ENCODE data around the gene STRN3. TPM values are rescaled to one million over a fixed set of nuclear protein-coding genes. Genes with fewer than 3 reads are reported as not detected.
A peak's percentile ranks its signal among the peaks of the same experiment; 100 is the strongest.

STRN3 gene
- total RNA-seq, 1 donor from 2014 or later, result 35.0 TPM

- no peak overlapping the region for H3K4me3 ChIP-seq
- TF ChIP-seq, protein P1, sequence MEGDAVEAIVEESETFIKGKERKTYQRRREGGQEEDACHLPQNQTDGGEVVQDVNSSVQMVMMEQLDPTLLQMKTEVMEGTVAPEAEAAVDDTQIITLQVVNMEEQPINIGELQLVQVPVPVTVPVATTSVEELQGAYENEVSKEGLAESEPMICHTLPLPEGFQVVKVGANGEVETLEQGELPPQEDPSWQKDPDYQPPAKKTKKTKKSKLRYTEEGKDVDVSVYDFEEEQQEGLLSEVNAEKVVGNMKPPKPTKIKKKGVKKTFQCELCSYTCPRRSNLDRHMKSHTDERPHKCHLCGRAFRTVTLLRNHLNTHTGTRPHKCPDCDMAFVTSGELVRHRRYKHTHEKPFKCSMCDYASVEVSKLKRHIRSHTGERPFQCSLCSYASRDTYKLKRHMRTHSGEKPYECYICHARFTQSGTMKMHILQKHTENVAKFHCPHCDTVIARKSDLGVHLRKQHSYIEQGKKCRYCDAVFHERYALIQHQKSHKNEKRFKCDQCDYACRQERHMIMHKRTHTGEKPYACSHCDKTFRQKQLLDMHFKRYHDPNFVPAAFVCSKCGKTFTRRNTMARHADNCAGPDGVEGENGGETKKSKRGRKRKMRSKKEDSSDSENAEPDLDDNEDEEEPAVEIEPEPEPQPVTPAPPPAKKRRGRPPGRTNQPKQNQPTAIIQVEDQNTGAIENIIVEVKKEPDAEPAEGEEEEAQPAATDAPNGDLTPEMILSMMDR (IDR thresholded peaks at IDR 0.05), result no peak
- no peaks in the 10 kb centered on the region for H3K9me3 ChIP-seq
- intact Hi-C loops (cut with DNase I), result no loop called here
- no peaks in the 10 kb centered on the region for H3K27me3 ChIP-seq
- DNase-seq, result no peak
- no peak overlapping the region for H3K27ac ChIP-seq
- no peak for ATAC-seq
- H3K36me3 ChIP-seq, result no peaks in the 10 kb centered on the region
- peaks cover 48% of the 10 kb centered on the region for H3K4me1 ChIP-seq
Measured at GRCh38 chr14:30991408-30991807, 34.8 kb downstream of the STRN3 start.

- Histone ChIP-seq H3K27ac (no peak overlapping the region), H3K4me3 (no peak overlapping the region), H3K36me3 (no peaks in the 10 kb centered on the region), H3K9me3 (no peaks in the 10 kb centered on the region), H3K4me1 (peaks cover 52% of the 10 kb centered on the region), H3K27me3 (no peaks in the 10 kb centered on the region)
- no peak for DNase-seq
- TF ChIP-seq, protein P1 (IDR thresholded peaks at IDR 0.05), result no peak
- peak; percentile 26 for ATAC-seq
- intact Hi-C loops (cut with DNase I), result no loop called here
Measured at GRCh38 chr14:30990770-30991169, 35.4 kb downstream of the STRN3 start.

DNA sequence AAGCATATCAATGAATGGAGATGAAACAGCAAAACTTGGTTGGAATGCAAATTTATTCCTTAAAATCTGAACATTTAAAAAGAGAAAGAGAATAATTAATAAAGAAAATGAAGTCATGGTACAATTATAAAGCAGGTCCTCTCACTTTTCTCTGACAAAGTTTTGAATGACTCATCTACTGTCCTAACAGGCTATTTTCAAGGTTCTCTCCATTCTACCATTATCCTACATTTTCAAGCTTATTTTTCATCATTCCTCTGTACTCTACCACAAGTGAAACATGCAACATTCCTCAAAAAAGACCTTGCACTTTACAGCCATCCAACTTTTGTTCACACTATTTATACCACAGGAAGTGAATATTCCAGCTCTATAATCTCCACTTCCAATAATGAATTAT lies 37.7 kb downstream of the STRN3 start:
- Histone ChIP-seq H3K27ac (no peak overlapping the region), H3K4me1 (peaks cover 35% of the 10 kb centered on the region), H3K36me3 (no peaks in the 10 kb centered on the region), H3K9me3 (no peaks in the 10 kb centered on the region), H3K4me3 (no peak overlapping the region), H3K27me3 (no peaks in the 10 kb centered on the region)
- TF ChIP-seq, protein P1 (IDR thresholded peaks at IDR 0.05), result no peak
- no peak for DNase-seq
- ATAC-seq, result no peak
- intact Hi-C loops (cut with DNase I), result loop anchor here (10.0 kb wide), 1 partner anchor 96 kb away; no protein-coding TSS in a partner anchor

GRCh38 chr14:30985796-30986195 lies 40.4 kb downstream of the STRN3 start:
- H3K36me3 ChIP-seq, result no peaks in the 10 kb centered on the region
- TF ChIP-seq, protein P1 (IDR thresholded peaks at IDR 0.05), result no peak
- H3K27ac ChIP-seq, result no peak overlapping the region
- H3K9me3 ChIP-seq, result no peaks in the 10 kb centered on the region
- intact Hi-C loops (cut with DNase I), result loop anchor here (10.0 kb wide), 1 partner anchor 99 kb away; no protein-coding TSS in a partner anchor
- no peak for ATAC-seq
- peaks cover 27% of the 10 kb centered on the region for H3K4me1 ChIP-seq
- H3K27me3 ChIP-seq, result no peaks in the 10 kb centered on the region
- H3K4me3 ChIP-seq, result no peak overlapping the region
- DNase-seq, result no peak

DNA sequence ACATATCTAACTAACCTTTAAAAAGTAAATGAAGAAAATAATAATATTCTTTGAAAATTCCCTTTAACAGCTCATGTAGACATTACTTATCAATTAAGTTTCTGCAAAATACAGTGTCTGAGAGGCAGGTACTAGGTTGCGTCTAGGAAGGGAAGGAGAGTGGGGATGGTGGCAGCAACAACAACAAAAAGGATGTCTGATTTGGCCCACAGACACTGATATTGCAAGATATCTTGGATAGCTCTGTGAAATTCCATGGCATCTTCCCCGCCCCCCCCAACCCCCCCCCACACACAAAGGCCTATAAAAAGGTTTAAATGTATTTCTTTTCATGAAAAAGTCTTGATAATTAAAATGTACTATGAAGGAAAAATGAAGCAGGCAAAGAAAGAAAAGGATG lies 42.3 kb downstream of the STRN3 start:
- H3K4me1 ChIP-seq, result peaks cover 17% of the 10 kb centered on the region
- H3K9me3 ChIP-seq, result no peaks in the 10 kb centered on the region
- H3K4me3 ChIP-seq, result no peak overlapping the region
- no peak overlapping the region for H3K27ac ChIP-seq
- no peaks in the 10 kb centered on the region for H3K27me3 ChIP-seq
- TF ChIP-seq, protein P1 (IDR thresholded peaks at IDR 0.05), result no peak
- DNase-seq, result no peak
- no peaks in the 10 kb centered on the region for H3K36me3 ChIP-seq
- no peak for ATAC-seq
- intact Hi-C loops (cut with DNase I), result loop anchor here (10.0 kb wide), 1 partner anchor 101 kb away; no protein-coding TSS in a partner anchor

- ATAC-seq, result no peak
- no peak for DNase-seq
- no peaks in the 10 kb centered on the region for H3K9me3 ChIP-seq
- H3K4me1 ChIP-seq, result peaks cover 15% of the 10 kb centered on the region
- TF ChIP-seq, protein P1 (IDR thresholded peaks at IDR 0.05), result no peak
- H3K36me3 ChIP-seq, result no peaks in the 10 kb centered on the region
- no peak overlapping the region for H3K4me3 ChIP-seq
- intact Hi-C loops (cut with DNase I), result loop anchor here (10.0 kb wide), 1 partner anchor 102 kb away; no protein-coding TSS in a partner anchor
- no peaks in the 10 kb centered on the region for H3K27me3 ChIP-seq
- H3K27ac ChIP-seq, result no peak overlapping the region
Measured at GRCh38 chr14:30982533-30982932, 43.6 kb downstream of the STRN3 start.

Measured in upper lobe of right lung (tissue), 1 donor.